AG10803 (cell line): ENCODE data around the gene NHS.

ENCODE experiments used
- DNase-seq: peaks from one replicate; pipeline ENCODE4 v3.0.0; 2010; ENCODE audit warnings: low read depth
- H3K4me3 ChIP-seq: 2 replicates; pipeline ENCODE4 v1.5.1; 2011; ENCODE audit warnings: mild to moderate bottlenecking, low read length, control low read depth
- CTCF ChIP-seq: conservative IDR thresholded peaks from 2 replicates; pipeline ENCODE4 v1.5.1; 2011; ENCODE audit warnings: mild to moderate bottlenecking, low read length, control low read depth, inconsistent platforms

Gene NHS

GRCh38 chrX:17743913-17744312 is 368.9 kb downstream of the NHS start:
- DNase-seq: no peak
- H3K4me3 ChIP-seq: no peak overlapping the region
- no peak for TF ChIP-seq CTCF

DNA sequence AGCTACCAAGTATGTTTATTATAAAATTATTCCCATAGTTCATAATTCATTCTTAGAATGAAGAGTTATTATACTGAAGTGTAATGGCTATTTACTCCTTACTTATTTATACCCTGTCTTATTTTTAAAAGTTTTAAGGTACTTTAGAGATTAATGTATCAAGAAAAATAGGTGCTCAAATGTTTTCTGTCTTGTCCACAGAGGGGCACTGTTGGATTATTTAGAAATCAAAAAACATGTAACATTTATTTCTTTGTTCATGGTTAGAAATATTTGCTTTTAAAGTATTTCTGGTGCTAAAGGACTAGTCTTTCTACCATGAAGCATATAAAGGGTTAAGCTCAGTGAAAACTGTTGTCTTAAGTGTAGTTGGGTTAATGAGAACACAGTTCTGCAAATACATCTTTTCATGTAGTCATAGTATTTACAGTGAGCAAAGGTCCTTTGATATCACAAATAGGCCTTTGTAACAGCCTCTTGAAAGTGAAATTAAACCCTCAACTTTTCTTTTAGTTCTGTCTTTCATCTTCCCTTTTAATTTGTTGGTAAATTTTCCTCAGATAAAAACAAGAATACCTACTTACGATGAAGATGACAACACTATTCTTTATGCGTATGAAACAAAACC is 370.0 kb downstream of the NHS start:
- DNase-seq: no peak
- TF ChIP-seq CTCF: peak; percentile 36
- H3K4me3 ChIP-seq: no peak overlapping the region

- DNase-seq: no peak
- H3K4me3 ChIP-seq: no peak overlapping the region
- no peak for TF ChIP-seq CTCF
These were observed 372.7 kb downstream of the NHS start for GRCh38 chrX:17747692-17748091.

- no peak for TF ChIP-seq CTCF
- no peak overlapping the region for H3K4me3 ChIP-seq
- DNase-seq: no peak
These were observed 373.7 kb downstream of the NHS start for GRCh38 chrX:17748684-17749083.

DNA sequence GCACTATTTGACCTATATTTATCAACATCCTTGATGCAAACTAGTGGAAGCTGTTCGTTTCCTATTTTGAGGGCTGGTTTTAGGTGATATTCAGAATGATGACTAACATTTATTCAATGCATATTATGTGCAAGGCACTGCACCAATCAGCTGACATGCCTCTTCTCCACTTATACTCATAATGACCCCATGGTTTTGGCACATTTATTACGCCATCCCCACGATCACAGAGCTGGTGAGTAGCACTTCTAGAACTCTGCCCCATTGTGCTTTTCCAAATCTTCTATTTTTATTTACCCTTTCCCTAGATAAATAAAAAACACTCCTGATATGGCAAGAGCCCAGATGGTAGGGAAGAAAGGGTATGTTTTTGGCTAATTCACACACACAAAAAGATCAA is 375.4 kb downstream of the NHS start:
- DNase-seq: no peak
- H3K4me3 ChIP-seq: no peak overlapping the region
- TF ChIP-seq CTCF: no peak

- DNase-seq: no peak
- H3K4me3 ChIP-seq: no peak overlapping the region
- TF ChIP-seq CTCF: no peak
These were observed 383.4 kb downstream of the NHS start for GRCh38 chrX:17758382-17758781.

DNA sequence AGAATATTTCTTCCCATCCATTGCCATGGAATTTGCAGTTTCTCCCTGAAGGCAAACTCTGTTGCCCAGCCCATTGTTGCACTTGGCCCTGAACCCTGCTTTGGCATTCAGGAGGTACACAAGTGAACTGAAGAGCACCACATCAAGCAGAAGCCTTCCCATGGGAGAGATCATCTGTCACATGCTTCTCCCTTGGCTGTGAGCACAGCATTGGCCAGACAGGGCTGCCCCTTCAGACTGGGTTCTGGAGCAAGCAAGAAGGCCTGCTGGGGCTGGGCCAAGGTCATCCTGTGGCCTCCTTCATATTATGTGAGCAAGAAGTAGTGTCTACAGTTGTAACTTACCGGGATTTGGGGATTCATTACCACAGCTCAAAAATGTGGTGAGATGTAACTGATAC is 385.0 kb downstream of the NHS start:
- DNase-seq: no peak
- TF ChIP-seq CTCF: no peak
- no peak overlapping the region for H3K4me3 ChIP-seq
